Hepatocyte (in vitro differentiated cells): ENCODE measurements around the gene UBE2J2.

ENCODE experiments used
- CTCF ChIP-seq: fragments of 200-600 bp; sonication (generic); IDR thresholded peaks from 2 replicates; pipeline ENCODE4 v1.5.1; 2016; ENCODE audit warnings: antibody characterized with exemption, mild to moderate bottlenecking; ENCODE audit not compliant: poor library complexity
- EZH2 ChIP-seq: fragments of 200-600 bp; sonication (generic); IDR thresholded peaks from 2 replicates; pipeline ENCODE4 v1.6.1; 2016; ENCODE audit warnings: antibody characterized with exemption, mild to moderate bottlenecking, borderline replicate concordance

- TF ChIP-seq CTCF (no peak), EZH2 (no peak)
Measured at GRCh38 chr1:1306661-1307260, 33.1 kb upstream of the UBE2J2 start.
